Measurements from ENCODE around the gene MAP1LC3A. TPM values are rescaled to one million over a fixed set of nuclear protein-coding genes. Genes with fewer than 3 reads are reported as not detected.

Gene MAP1LC3A
- 10 to 100 TPM; 22.4 to 37.6 TPM for total RNA-seq

DNA sequence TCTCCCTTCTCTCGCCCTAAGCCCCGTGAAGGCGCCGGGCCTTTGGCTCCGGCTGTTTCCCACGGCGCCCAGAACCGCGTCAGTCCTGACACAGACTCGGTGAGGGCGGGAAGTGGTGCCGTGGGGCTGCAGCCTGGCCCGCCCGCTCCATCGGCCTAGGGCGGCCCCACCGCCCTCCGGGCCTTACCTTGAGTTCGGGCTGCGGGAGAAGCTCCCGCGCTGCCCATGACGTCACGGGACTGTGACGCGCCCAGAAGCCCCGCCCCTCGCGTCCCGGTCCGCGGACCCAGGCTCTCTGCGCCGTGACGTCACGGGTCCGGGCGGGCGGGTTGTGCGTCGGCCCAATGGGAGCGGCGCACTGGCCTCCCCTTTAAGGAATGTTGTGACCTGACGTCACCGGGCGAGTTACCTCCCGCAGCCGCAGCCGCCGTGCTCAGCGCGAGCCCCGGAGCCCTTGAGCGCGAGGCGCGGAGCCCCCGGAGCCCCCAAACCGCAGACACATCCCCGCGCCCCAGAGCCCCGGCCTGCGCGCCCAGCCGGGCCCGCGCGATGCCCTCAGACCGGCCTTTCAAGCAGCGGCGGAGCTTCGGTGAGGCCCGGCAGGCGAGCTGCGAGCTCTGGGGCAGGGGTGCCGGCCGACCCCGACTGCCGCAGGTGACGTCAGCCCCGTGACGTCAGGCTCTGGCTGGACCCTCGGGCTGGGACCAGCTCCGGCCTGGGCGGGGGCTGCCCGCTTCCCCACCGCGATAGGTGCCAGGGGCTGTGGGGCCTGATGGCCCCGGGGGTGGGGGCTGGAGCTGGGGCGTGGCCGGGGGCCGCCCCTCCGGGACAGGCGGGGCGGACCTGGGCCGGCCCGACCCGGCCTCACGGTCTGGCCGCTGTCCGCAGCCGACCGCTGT, at the start of gene MAP1LC3A:
TSS of gene MAP1LC3A (plus strand) at position 399 of the 899 bp plus-strand sequence. CDS start at position 550, 151 bp downstream.
- Histone ChIP-seq H3K27me3 (no peaks in the 10 kb centered on the region), H3K27ac (peak within 1 kb of the TSS; percentile 84 to 93 (median 90)), H3K9me3 (no peaks in the 10 kb centered on the region), H3K4me3 (peak within 1 kb of the TSS; percentile 42 to 53), H3K36me3 (replicated peaks in 1 of 2; ENCODE audit: insufficient read depth in 1 of 2, low read depth in 2 of 2) (no peaks in the 10 kb centered on the region), H3K4me1 (peaks cover 19% of the 10 kb centered on the region)
- peak; percentile 92 to 94 (median 94) for DNase-seq
- TF ChIP-seq POLR2A (IDR thresholded peaks at IDR 0.05) = peak; percentile 55 to 80 (median 62)
- TF ChIP-seq, protein P1, sequence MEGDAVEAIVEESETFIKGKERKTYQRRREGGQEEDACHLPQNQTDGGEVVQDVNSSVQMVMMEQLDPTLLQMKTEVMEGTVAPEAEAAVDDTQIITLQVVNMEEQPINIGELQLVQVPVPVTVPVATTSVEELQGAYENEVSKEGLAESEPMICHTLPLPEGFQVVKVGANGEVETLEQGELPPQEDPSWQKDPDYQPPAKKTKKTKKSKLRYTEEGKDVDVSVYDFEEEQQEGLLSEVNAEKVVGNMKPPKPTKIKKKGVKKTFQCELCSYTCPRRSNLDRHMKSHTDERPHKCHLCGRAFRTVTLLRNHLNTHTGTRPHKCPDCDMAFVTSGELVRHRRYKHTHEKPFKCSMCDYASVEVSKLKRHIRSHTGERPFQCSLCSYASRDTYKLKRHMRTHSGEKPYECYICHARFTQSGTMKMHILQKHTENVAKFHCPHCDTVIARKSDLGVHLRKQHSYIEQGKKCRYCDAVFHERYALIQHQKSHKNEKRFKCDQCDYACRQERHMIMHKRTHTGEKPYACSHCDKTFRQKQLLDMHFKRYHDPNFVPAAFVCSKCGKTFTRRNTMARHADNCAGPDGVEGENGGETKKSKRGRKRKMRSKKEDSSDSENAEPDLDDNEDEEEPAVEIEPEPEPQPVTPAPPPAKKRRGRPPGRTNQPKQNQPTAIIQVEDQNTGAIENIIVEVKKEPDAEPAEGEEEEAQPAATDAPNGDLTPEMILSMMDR (IDR thresholded peaks at IDR 0.05) = peak in 1 of 7 experiments; percentile 25
- 0 to 4% methylated on average over 12 to 98 of the region's 103 CpGs for WGBS, 2 donors
- intact Hi-C loops (cut with DNase I) = no loop called here
- ATAC-seq = peak; percentile 88

DNA sequence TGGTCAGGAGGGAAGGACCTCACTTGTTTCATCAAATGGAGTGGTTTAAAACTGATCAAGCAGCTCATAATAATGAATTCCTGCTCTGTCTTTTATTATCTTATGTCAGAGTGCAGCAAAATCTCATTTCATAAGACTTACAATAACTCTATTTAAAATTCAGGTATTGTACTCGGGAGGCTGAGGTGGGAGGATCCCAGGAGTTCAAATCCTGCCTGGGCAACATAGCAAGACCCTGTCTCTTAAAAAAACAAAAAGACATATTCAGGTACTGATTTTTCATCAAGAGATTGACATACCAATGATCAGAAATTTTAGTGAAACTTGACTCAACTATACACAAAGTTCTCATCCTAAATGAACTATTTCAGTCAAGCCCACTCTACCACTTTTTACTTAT, 47.9 kb upstream of the MAP1LC3A start:
- no peak for ATAC-seq
- WGBS, 2 donors = 78 to 89% methylated on average over 1 of the region's 1 CpG
- no peak overlapping the region for H3K4me3 ChIP-seq
- no peaks in the 10 kb centered on the region for H3K9me3 ChIP-seq
- H3K27me3 ChIP-seq = no peaks in the 10 kb centered on the region
- DNase-seq = no peak
- intact Hi-C loops (cut with DNase I) = no loop called here
- H3K36me3 ChIP-seq (replicated peaks in 1 of 2; ENCODE audit: insufficient read depth in 1 of 2, low read depth in 2 of 2) = peaks cover 0 to 13% of the 10 kb centered on the region in 2 donors
- no peak overlapping the region for H3K27ac ChIP-seq
- H3K4me1 ChIP-seq = peaks cover 8% of the 10 kb centered on the region
- TF ChIP-seq, protein P1 (IDR thresholded peaks at IDR 0.05) = no peak
- TF ChIP-seq POLR2A (IDR thresholded peaks at IDR 0.05) = no peak

GRCh38 chr20:34511891-34512265, 46.6 kb upstream of the MAP1LC3A start:
- Histone ChIP-seq H3K4me3 (no peak overlapping the region), H3K27ac (no peak overlapping the region), H3K36me3 (replicated peaks in 1 of 2; ENCODE audit: insufficient read depth in 1 of 2, low read depth in 2 of 2) (peaks cover 0 to 6% of the 10 kb centered on the region in 2 donors)

DNA sequence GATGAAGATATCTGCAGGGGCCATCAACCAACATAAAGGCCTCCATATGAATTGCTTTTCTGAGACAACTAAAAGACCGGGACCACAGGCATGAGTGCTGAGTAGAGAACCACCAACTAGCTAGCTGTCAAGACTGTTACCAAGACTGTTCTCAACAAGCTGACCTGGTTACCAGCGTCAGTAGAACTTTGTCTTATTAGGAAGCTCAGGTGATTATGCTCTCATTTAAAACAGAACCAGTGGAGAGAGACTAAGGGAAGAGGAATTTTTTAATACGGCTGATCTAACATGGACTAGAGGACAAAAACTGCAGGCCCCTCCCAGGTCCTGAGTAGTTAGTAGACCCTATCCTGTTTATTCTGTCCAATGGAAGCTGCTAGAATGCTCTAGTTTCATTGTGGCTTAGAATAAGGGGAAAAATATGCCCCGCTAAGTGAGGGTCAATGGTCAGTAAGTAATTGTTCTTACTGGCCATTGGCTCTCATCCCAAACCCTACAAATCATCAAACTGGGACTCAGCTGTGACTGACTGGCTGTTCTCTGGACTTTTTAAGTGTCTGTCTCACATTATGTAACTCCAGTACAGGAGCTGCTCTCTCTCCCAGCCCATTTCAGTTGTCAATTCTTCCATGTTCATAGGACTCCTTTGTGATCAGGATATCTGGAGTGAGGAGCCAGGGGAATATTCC, 46.1 kb upstream of the MAP1LC3A start:
- no peaks in the 10 kb centered on the region for H3K27me3 ChIP-seq
- TF ChIP-seq, protein P1 (IDR thresholded peaks at IDR 0.05) = no peak
- TF ChIP-seq POLR2A (IDR thresholded peaks at IDR 0.05) = no peak
- no peaks in the 10 kb centered on the region for H3K9me3 ChIP-seq
- peaks cover 14% of the 10 kb centered on the region for H3K4me1 ChIP-seq
- DNase-seq (no peak), ATAC-seq (no peak)
- 86 to 91% methylated on average over 4 of the region's 4 CpGs for WGBS, 2 donors
- intact Hi-C loops (cut with DNase I) = no loop called here
- H3K27ac ChIP-seq = no peak overlapping the region
- H3K36me3 ChIP-seq (replicated peaks in 1 of 2; ENCODE audit: insufficient read depth in 1 of 2, low read depth in 2 of 2) = peaks cover 0 to 6% of the 10 kb centered on the region in 2 donors
- H3K4me3 ChIP-seq = no peak overlapping the region

More at GRCh38 chr20:34511891-34512265, 46.6 kb upstream of the MAP1LC3A start:
- intact Hi-C loops (cut with DNase I) = no loop called here
- TF ChIP-seq, protein P1 (IDR thresholded peaks at IDR 0.05) = no peak
- no peak for TF ChIP-seq POLR2A (IDR thresholded peaks at IDR 0.05)
- Histone ChIP-seq H3K9me3 (no peaks in the 10 kb centered on the region), H3K4me1 (peaks cover 8% of the 10 kb centered on the region), H3K27me3 (no peaks in the 10 kb centered on the region)
- WGBS, 2 donors = 61 to 65% methylated on average over 3 of the region's 3 CpGs
- no peak for DNase-seq
- no peak for ATAC-seq

All from body of pancreas (tissue), 4 donors.